GM23248 (cell line): Measurements from ENCODE around the gene NEIL1.
"Not testable (repeated sequence)": the region's sequence is repeated elsewhere in the genome, so short reads cannot be mapped to it uniquely, and the experiment has no call there.

Experiments
- EZH2 ChIP-seq: fragments of 200-600 bp; sonication (generic); IDR thresholded peaks from 2 replicates; pipeline ENCODE4 v1.6.1; 2018; ENCODE audit warnings: antibody characterized with exemption, mild to moderate bottlenecking; ENCODE audit not compliant: insufficient read depth, poor library complexity, severe bottlenecking
- EZH2phosphoT487 ChIP-seq: fragments of 200-600 bp; sonication (generic); IDR thresholded peaks from 2 replicates; pipeline ENCODE4 v1.6.1; 2018; ENCODE audit warnings: antibody characterized with exemption, moderate library complexity, mild to moderate bottlenecking, low read depth; ENCODE audit not compliant: insufficient read depth

GRCh38 chr15:75302753-75303152 lies 44.1 kb upstream of the NEIL1 start:
- not testable (repeated sequence) for TF ChIP-seq EZH2phosphoT487, EZH2
